Type B pancreatic cell (in vitro differentiated cells): ENCODE data around the gene SHISA6. TPM values are rescaled to one million over a fixed set of nuclear protein-coding genes. Genes with fewer than 3 reads are reported as not detected.

ENCODE experiments used
- DNase-seq: peaks from one replicate; pipeline ENCODE4 v3.0.0; 2021; ENCODE audit warnings: mixed read lengths; ENCODE audit not compliant: unreplicated experiment; ENCODE audit errors: extremely low spot score
- H3K27ac Mint-ChIP-seq: 2 replicates; pipeline ENCODE4 v1.8.0; 2021; ENCODE audit warnings: mild to moderate bottlenecking, mixed read lengths
- H3K27me3 Mint-ChIP-seq: 2 replicates; pipeline ENCODE4 v1.8.0; 2021; ENCODE audit warnings: mixed read lengths
- H3K36me3 Mint-ChIP-seq: 2 replicates; pipeline ENCODE4 v1.8.0; 2021; ENCODE audit warnings: mixed read lengths
- H3K4me1 Mint-ChIP-seq: one replicate; pipeline ENCODE4 v1.8.0; 2021; ENCODE audit warnings: mixed read lengths; ENCODE audit not compliant: unreplicated experiment
- H3K4me3 Mint-ChIP-seq: 2 replicates; pipeline ENCODE4 v1.8.0; 2021; ENCODE audit warnings: mild to moderate bottlenecking, mixed read lengths
- H3K9me3 Mint-ChIP-seq: 2 replicates; pipeline ENCODE4 v1.8.0; 2021; ENCODE audit warnings: mixed read lengths
- CTCF ChIP-seq: fragments of 200-600 bp; sonication (generic); conservative IDR thresholded peaks from 2 replicates; pipeline ENCODE4 v1.5.0; 2021; ENCODE audit warnings: antibody characterized with exemption, mild to moderate bottlenecking
- total RNA-seq: library from RNA; stranded (reverse); gene quantifications from 2 replicates; pipeline ENCODE4 v1.2.1, GENCODE V29; 2021; ENCODE audit warnings: low replicate concordance

SHISA6 gene
- total RNA-seq, 1 donor from 2014 or later: 5.0 TPM

- H3K9me3 Mint-ChIP-seq: no peaks in the 10 kb centered on the region
- peaks cover 13% of the 10 kb centered on the region for H3K4me1 Mint-ChIP-seq
- H3K4me3 Mint-ChIP-seq: no peak overlapping the region
- peaks cover 48% of the 10 kb centered on the region for H3K27me3 Mint-ChIP-seq
- H3K27ac Mint-ChIP-seq: no peak overlapping the region
- H3K36me3 Mint-ChIP-seq: no peaks in the 10 kb centered on the region
- no peak for TF ChIP-seq CTCF
- DNase-seq: no peak
These were observed 246.5 kb downstream of the SHISA6 start for GRCh38 chr17:11487469-11487868.

GRCh38 chr17:11488407-11488806 is 247.4 kb downstream of the SHISA6 start:
- peaks cover 13% of the 10 kb centered on the region for H3K4me1 Mint-ChIP-seq
- no peaks in the 10 kb centered on the region for H3K36me3 Mint-ChIP-seq
- no peak for DNase-seq
- no peak for TF ChIP-seq CTCF
- no peaks in the 10 kb centered on the region for H3K9me3 Mint-ChIP-seq
- H3K27ac Mint-ChIP-seq: no peak overlapping the region
- no peak overlapping the region for H3K4me3 Mint-ChIP-seq
- H3K27me3 Mint-ChIP-seq: peaks cover 51% of the 10 kb centered on the region

- Mint-ChIP-seq H3K27ac (no peak overlapping the region), H3K4me1 (peaks cover 13% of the 10 kb centered on the region), H3K27me3 (peaks cover 60% of the 10 kb centered on the region), H3K36me3 (no peaks in the 10 kb centered on the region), H3K4me3 (no peak overlapping the region), H3K9me3 (no peaks in the 10 kb centered on the region)
- DNase-seq: no peak
- TF ChIP-seq CTCF: no peak
These were observed 249.2 kb downstream of the SHISA6 start for GRCh38 chr17:11490171-11490755.

- Mint-ChIP-seq H3K27ac (no peak overlapping the region), H3K4me1 (peaks cover 4% of the 10 kb centered on the region), H3K36me3 (no peaks in the 10 kb centered on the region), H3K27me3 (peaks cover 49% of the 10 kb centered on the region), H3K9me3 (no peaks in the 10 kb centered on the region), H3K4me3 (no peak overlapping the region)
- no peak for TF ChIP-seq CTCF
- no peak for DNase-seq
These were observed 251.5 kb downstream of the SHISA6 start for GRCh38 chr17:11492511-11492910.

- no peak for TF ChIP-seq CTCF
- Mint-ChIP-seq H3K9me3 (no peaks in the 10 kb centered on the region), H3K4me1 (peaks cover 4% of the 10 kb centered on the region), H3K27me3 (peaks cover 53% of the 10 kb centered on the region), H3K36me3 (no peaks in the 10 kb centered on the region), H3K4me3 (no peak overlapping the region), H3K27ac (no peak overlapping the region)
- DNase-seq: no peak
These were observed 252.9 kb downstream of the SHISA6 start for GRCh38 chr17:11493936-11494335.

GRCh38 chr17:11495613-11496012 is 254.6 kb downstream of the SHISA6 start:
- Mint-ChIP-seq H3K27ac (no peak overlapping the region), H3K4me1 (peaks cover 2% of the 10 kb centered on the region), H3K4me3 (no peak overlapping the region), H3K36me3 (no peaks in the 10 kb centered on the region), H3K9me3 (no peaks in the 10 kb centered on the region), H3K27me3 (peaks cover 44% of the 10 kb centered on the region)
- no peak for TF ChIP-seq CTCF
- no peak for DNase-seq
